Measurements from ENCODE around the gene KCNN2. TPM values are rescaled to one million over a fixed set of nuclear protein-coding genes. Genes with fewer than 3 reads are reported as not detected.

Gene KCNN2
- total RNA-seq, 1 experiment from 2014 or later = not detected

DNA sequence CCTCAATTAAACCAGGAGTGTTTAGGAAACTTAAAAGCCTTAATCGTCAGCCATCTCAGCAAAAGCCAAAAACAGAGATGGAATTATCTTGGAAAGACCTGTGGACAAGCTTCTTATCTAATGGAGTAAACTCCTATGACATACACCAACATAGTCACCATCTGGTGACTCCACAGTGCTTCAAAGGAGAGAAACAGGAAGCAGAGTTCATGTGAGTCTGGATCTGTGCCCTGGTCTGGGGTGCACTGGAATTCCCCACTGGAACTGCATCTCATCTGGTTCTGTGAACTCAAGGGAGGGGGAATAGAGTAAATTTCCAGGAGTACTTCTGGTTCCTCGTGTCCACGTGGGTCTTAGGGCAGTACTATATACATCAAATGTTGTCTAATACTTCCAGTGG is 36.3 kb upstream of the KCNN2 start:
- POLR2A ChIA-PET = no interaction called here
- H3K27ac ChIP-seq (ENCODE audit: low read depth, low read length) = no peak overlapping the region
- BruUV-seq (replicated peaks) = no TSS peak
- no peaks in the 10 kb centered on the region for H3K36me3 ChIP-seq (ENCODE audit: control insufficient read depth in 1 of 2, insufficient read depth in 2 of 2, low read length in 2 of 2)
- no peaks in the 10 kb centered on the region for H3K79me2 ChIP-seq (ENCODE audit: insufficient read depth, low read length)
- no peak overlapping the region for H2AFZ ChIP-seq (ENCODE audit: low read depth, low read length, poor library complexity, severe bottlenecking)
- no peak overlapping the region for H3K4me2 ChIP-seq (ENCODE audit: low read length)
- RAD21 ChIA-PET (ENCODE audit: low non-redundant PET in 1 of 2, low total read pairs in 2 of 2, uncharacterized antibody in 2 of 2, unreplicated experiment in 2 of 2) = no interaction called here
- H4K20me1 ChIP-seq (ENCODE audit: insufficient read depth) = no peaks in the 10 kb centered on the region
- no peak overlapping the region for H3K9ac ChIP-seq (ENCODE audit: low read length)
- no peaks in the 10 kb centered on the region for H3K4me1 ChIP-seq (ENCODE audit: control insufficient read depth in 1 of 2, insufficient read depth in 2 of 2, low read length in 2 of 2)
- H3K9me2 ChIP-seq (ENCODE audit: insufficient read depth) = no peaks in the 10 kb centered on the region
- H3K27me3 ChIP-seq (ENCODE audit: insufficient read depth, low read length) = peaks cover 12% of the 10 kb centered on the region; the same call in 1 of the 2 replicates
- TF ChIP-seq POLR2AphosphoS5 (IDR thresholded peaks at IDR 0.05; ENCODE audit: low read depth, low read length) (no peak), CTCF (IDR thresholded peaks at IDR 0.05 in 2 of 3, conservative IDR thresholded peaks at IDR 0.05 in 1 of 3; ENCODE audit: borderline replicate concordance in 1 of 3, insufficient read depth in 1 of 3, low read depth in 2 of 3, low read length in 2 of 3) (no peak), RAD21 (IDR thresholded peaks at IDR 0.05; ENCODE audit: low read depth) (no peak), EZH2 (IDR thresholded peaks at IDR 0.05) (no peak), ATF3 (IDR thresholded peaks at IDR 0.05) (no peak), SP1 (IDR thresholded peaks at IDR 0.05; ENCODE audit: low read depth) (no peak), SIN3A (IDR thresholded peaks at IDR 0.05; ENCODE audit: low read depth) (no peak), ZNF274 (IDR thresholded peaks at IDR 0.05; ENCODE audit: low read depth, low read length) (no peak), CBX3 (IDR thresholded peaks at IDR 0.05; ENCODE audit: low read depth) (no peak), EGR1 (IDR thresholded peaks at IDR 0.05; ENCODE audit: low read depth) (no peak), JUND (IDR thresholded peaks at IDR 0.05) (no peak), ZFX (IDR thresholded peaks at IDR 0.05) (no peak), ZBTB33 (IDR thresholded peaks at IDR 0.05; ENCODE audit: extremely low read depth, insufficient replicate concordance, low read length) (no peak), YY1 (IDR thresholded peaks at IDR 0.05; ENCODE audit: extremely low read depth, insufficient replicate concordance, low read depth, low read length) (no peak)
- no peak for ATAC-seq
- H3K9me3 ChIP-seq (ENCODE audit: control insufficient read depth in 1 of 2, insufficient read depth in 1 of 2, low read depth in 1 of 2, low read length in 2 of 2) = no peaks in the 10 kb centered on the region
- intact Hi-C loops (cut with micrococcal nuclease) = no loop called here
- DNase-seq (ENCODE audit: low read depth, low spot score) = no peak
- H3K4me3 ChIP-seq (replicated peaks in 1 of 2; ENCODE audit: low read depth in 1 of 2, low read length in 2 of 2) = no peak overlapping the region
- CTCF ChIA-PET = no interaction called here
